Right lobe of liver (tissue), 4 donors: ENCODE results near the gene LSS.

Source experiments
- POLR2A ChIP-seq: fragments of 450-650 bp; IDR thresholded peaks from one replicate; pipeline ENCODE4 v1.6.1; 2017; ENCODE audit warnings: antibody characterized with exemption, mild to moderate bottlenecking
- TF ChIP-seq, protein P1 (sequence below), 4 donors: fragments of 200-600 bp in 3 of 4; fragments of 450-650 bp in 1 of 4; IDR thresholded peaks; one replicate each; pipeline versions ENCODE4 v1.5.1 to v1.8.0; 2016 to 2022; ENCODE audit warnings: antibody characterized with exemption in 4 of 4, mild to moderate bottlenecking in 2 of 4
- donor health status: DM: no; HTN: no; CAD: no.
- donor health status: DM: no; HTN: no; CAD: no.
- donor health status: DM: no; HTN: yes; CAD: no.

- TF ChIP-seq, protein P1, sequence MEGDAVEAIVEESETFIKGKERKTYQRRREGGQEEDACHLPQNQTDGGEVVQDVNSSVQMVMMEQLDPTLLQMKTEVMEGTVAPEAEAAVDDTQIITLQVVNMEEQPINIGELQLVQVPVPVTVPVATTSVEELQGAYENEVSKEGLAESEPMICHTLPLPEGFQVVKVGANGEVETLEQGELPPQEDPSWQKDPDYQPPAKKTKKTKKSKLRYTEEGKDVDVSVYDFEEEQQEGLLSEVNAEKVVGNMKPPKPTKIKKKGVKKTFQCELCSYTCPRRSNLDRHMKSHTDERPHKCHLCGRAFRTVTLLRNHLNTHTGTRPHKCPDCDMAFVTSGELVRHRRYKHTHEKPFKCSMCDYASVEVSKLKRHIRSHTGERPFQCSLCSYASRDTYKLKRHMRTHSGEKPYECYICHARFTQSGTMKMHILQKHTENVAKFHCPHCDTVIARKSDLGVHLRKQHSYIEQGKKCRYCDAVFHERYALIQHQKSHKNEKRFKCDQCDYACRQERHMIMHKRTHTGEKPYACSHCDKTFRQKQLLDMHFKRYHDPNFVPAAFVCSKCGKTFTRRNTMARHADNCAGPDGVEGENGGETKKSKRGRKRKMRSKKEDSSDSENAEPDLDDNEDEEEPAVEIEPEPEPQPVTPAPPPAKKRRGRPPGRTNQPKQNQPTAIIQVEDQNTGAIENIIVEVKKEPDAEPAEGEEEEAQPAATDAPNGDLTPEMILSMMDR (IDR thresholded peaks at IDR 0.05) = no peak
- TF ChIP-seq POLR2A = no peak
Measured at GRCh38 chr21:46150073-46150472, 78.5 kb downstream of the LSS start.
